GM18499 (cell line): Measurements from ENCODE around the gene ZFAND5.

Experiments
- ATAC-seq: cut with Tn5 transposase; IDR thresholded peaks from one replicate; pipeline ENCODE4 v1.9.1; 2021; ENCODE audit warnings: moderate number of reproducible peaks; ENCODE audit not compliant: insufficient read depth, unreplicated experiment

Gene ZFAND5

DNA sequence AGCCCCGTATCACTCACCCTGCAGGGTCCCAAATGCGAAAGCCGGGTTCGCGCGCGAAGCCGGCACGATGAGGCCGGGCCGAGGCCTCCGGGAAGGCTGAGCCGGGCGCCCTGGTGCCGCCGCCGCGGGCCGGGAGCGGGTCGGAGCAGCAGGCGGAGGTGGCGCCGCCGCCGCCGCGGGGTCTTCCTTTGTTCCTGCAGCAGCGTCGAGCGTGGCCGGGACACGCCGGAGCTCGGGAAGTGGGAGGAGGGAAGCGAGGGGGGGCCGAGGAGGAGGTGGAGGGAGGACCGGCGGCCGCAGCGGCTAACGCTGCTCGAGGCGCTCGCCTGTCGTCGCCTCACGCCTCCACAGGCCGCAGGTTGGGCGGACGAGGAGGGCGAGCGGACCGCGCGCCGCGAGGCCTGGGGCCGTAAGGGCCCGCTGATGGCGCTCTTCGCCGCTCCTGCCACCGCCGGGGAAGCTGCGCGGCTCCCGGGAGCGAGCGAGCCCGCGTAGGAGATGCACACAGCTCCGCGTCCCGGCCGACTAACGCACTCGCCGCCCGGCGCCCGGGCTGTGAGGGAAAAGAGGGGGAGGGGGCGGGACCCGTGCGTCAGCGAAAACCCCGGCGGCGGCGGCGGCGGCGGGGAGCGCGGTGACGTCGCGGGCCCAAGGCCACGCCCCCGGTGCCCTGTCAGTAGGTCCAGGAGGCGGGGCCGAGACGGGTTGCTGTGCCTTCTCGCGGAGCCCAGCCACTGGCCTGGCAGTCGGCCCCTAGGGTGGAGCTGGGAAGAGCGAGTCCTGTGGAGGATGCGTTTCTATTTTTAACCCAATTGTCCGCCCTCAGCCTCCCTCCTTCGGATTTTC, at the start of gene ZFAND5:
Gene ZFAND5, minus strand, starts transcription at position 530 of the 846 bp plus-strand sequence. CDS start 4,430 bp downstream, outside the sequence.
- ATAC-seq = peak; percentile 51

GRCh38 chr9:72412483-72413040, 47.6 kb upstream of the ZFAND5 start:
- no peak for ATAC-seq

- ATAC-seq = no peak
These were observed 45.2 kb upstream of the ZFAND5 start for GRCh38 chr9:72410214-72410613.

DNA sequence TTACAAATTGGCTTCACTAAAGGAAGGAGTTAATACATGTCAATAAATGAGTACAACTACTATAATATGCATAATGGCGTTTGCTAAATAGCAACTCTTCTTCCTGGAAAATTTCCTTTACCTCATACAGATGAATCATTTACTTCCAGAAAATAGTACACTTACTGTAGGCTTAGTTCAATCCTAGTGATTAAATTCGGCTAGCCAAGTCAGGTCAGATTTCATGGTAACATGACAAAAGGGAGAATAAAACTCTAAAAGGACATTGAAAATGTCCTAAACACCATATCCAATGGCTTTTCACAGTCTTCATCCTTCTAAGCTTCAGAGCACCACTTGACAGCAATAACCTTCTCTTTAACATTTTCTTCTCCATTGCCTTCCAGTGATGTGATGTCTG, 42.1 kb upstream of the ZFAND5 start:
- no peak for ATAC-seq

GRCh38 chr9:72402744-72403143, 37.7 kb upstream of the ZFAND5 start:
- no peak for ATAC-seq

GRCh38 chr9:72401396-72401795, 36.4 kb upstream of the ZFAND5 start:
- ATAC-seq = no peak

DNA sequence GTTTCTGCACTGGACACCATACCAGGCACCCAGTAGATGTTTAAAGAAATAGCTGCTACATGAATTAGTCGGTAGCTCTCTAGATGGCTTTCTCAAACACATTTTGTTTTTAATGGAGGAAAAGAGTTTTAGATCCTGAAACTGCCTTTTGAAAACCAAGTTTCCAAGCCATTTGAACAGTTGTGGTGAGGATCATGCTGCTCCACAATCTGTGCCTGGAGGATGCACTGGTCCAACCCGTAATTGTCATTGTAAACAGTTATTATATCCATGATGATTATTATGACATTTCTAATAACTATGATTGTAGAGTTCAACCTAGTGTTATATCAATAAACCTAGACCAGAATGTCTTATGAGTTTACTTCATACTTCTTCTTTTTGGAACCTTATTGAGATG, 35.9 kb upstream of the ZFAND5 start:
- ATAC-seq = no peak

- no peak for ATAC-seq
These were observed 34.4 kb upstream of the ZFAND5 start for GRCh38 chr9:72399391-72399790.

DNA sequence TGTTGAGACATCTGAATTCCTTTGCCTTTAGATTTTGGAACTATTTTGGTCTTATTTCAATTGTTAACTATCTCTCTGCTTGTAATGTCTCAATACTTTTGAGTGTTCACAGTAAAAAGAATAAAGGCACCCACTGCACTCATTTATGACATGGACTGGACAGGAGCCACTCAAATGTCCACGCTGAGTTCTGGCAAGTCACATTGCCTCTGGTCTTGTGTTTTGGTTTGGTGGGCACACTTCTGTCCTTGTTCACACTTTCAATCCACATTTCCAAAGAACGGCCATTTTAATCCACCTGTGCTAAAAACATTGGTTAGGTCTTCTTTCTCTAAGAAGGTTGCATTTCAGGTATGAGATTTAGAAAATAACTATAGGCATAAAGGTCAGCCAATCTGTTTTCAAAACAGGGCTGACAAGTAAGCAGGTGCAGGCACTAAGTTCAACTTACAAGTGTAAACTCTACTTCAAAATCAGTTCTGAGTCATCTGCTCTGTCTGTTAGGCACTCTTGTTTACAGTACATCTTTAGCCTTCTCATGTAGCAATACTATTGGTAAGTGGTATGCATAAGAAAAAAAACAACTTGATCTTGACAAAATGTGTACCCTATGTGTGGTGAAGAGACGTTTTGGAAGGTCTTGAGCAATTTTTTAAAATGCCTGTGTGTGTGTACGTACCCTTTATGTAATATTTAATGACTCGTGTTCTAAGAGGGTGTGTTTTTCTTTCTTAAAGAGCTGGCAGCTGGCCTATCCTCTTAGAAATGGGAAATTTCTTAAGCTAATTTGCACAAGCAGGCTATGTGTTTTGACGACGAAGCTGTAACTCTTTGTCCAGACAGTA, 31.5 kb upstream of the ZFAND5 start:
- ATAC-seq = no peak

DNA sequence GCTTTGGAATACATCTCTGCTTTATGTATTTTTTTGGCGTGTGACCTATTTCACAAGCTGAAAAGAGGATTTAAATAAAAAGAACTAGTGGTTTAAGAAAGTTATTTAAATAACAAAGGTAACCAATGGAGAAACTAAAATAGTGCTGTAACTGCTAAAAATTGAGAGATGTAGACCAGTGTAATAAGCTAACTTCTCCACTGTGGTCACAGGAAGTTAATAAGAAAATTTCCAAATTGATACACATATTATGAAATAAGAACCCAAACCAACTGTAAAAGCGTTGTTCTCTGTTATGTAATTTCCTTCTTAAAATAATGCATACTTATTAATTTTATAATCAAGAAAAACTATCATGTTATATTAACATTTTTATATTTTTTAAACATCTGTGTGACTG, 29.1 kb upstream of the ZFAND5 start:
- ATAC-seq = no peak

- ATAC-seq = no peak
These were observed 25.9 kb upstream of the ZFAND5 start for GRCh38 chr9:72390907-72391306.

GRCh38 chr9:72386186-72386585, 21.2 kb upstream of the ZFAND5 start:
- no peak for ATAC-seq

GRCh38 chr9:72384710-72385485, 19.9 kb upstream of the ZFAND5 start:
- ATAC-seq = no peak

GRCh38 chr9:72383978-72384709, 19.1 kb upstream of the ZFAND5 start:
- no peak for ATAC-seq

GRCh38 chr9:72382405-72382804, 17.4 kb upstream of the ZFAND5 start:
- no peak for ATAC-seq

DNA sequence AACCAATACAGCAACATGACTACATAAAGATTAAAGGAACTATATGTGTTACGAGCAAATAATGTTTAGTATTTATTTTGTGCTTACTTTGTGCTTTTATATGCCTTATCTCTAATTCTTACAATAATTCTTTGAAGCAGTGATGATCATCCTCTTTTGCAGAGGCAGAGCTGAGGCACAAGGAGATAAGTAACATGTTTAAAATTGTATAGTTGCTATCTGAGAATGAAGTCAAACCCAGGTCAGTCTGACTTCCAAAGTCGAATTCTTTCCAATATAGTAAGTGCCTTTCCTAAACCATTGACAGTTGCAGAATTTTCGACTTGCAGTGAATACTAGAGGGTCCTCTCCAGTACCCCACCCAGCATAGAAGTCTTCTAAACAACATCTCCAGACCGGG, 12.0 kb upstream of the ZFAND5 start:
- ATAC-seq = no peak

GRCh38 chr9:72371151-72371550, 6.1 kb upstream of the ZFAND5 start:
- no peak for ATAC-seq

GRCh38 chr9:72365525-72366256, 683 bp upstream of the ZFAND5 start:
- peak; percentile 22 for ATAC-seq
